WTC11 (cell line): ENCODE results near the gene CPB2. TPM values are rescaled to one million over a fixed set of nuclear protein-coding genes. Genes with fewer than 3 reads are reported as not detected.

Experiments
- ATAC-seq: fragments of 200-7000 bp; cut with Tn5 transposase; 2 replicates; pipeline ENCODE4 v1.10.0; 2021; ENCODE audit warnings: mild to moderate bottlenecking, moderate library complexity
- CTCF ChIA-PET: fragments of 300-600 bp; sonication (Branson Sonifier 250); formaldehyde crosslinking; loops from one replicate; lab custom pipeline; 2021; ENCODE audit warnings: antibody characterized with exemption; lab: Charles Lee
- POLR2A ChIA-PET: fragments of 350-600 bp; sonication (Branson Sonifier 250); formaldehyde crosslinking; loops from one replicate; lab custom pipeline; 2021; ENCODE audit warnings: antibody characterized with exemption; lab: Charles Lee
- DNase-seq: peaks from one replicate; pipeline ENCODE4 v3.0.0; 2021; ENCODE audit warnings: low spot score
- H3K27ac Mint-ChIP-seq: 2 replicates; pipeline ENCODE4 v1.8.0; 2021; ENCODE audit warnings: mixed read lengths
- H3K27me3 Mint-ChIP-seq: 2 replicates; pipeline ENCODE4 v1.8.0; 2021; ENCODE audit warnings: low read depth, mild to moderate bottlenecking, moderate library complexity, mixed read lengths
- H3K36me3 Mint-ChIP-seq: 2 replicates; pipeline ENCODE4 v1.8.0; 2021; ENCODE audit warnings: mixed read lengths
- H3K4me1 Mint-ChIP-seq: 2 replicates; pipeline ENCODE4 v1.8.0; 2022; ENCODE audit warnings: mixed read lengths
- H3K4me3 Mint-ChIP-seq: 2 replicates; pipeline ENCODE4 v1.8.0; 2021; ENCODE audit warnings: mild to moderate bottlenecking, moderate library complexity, mixed read lengths
- H3K9me3 Mint-ChIP-seq: 2 replicates; pipeline ENCODE4 v1.8.0; 2021; ENCODE audit warnings: mixed read lengths
- EMX1 ChIP-seq: fragments of 250-450 bp; sonication (Bioruptor Pico); IDR thresholded peaks from 2 replicates; pipeline ENCODE4 v1.8.0; 2021; ENCODE audit warnings: mild to moderate bottlenecking
- ERG ChIP-seq: fragments of 250-450 bp; sonication (Bioruptor Pico); IDR thresholded peaks from 2 replicates; pipeline ENCODE4 v1.8.0; 2021; ENCODE audit warnings: mild to moderate bottlenecking
- FOXJ3 ChIP-seq: sonication (generic); formaldehyde crosslinking; IDR thresholded peaks from 2 replicates; pipeline ENCODE4 v1.9.0; 2021; ENCODE audit warnings: missing genetic modification reagents, mild to moderate bottlenecking, borderline replicate concordance
- FOXK1 ChIP-seq: sonication (generic); formaldehyde crosslinking; IDR thresholded peaks from 2 replicates; pipeline ENCODE4 v1.8.0; 2022; ENCODE audit warnings: mild to moderate bottlenecking, moderate library complexity, missing genetic modification reagents
- NR3C1 ChIP-seq: sonication (generic); formaldehyde crosslinking; conservative IDR thresholded peaks from 2 replicates; pipeline ENCODE4 v1.8.1; 2023; ENCODE audit warnings: low read depth, mild to moderate bottlenecking, missing genetic modification reagents
- SMAD4 ChIP-seq: sonication (generic); formaldehyde crosslinking; IDR thresholded peaks from 2 replicates; pipeline ENCODE4 v1.8.0; 2022; ENCODE audit warnings: mild to moderate bottlenecking, missing genetic modification reagents
- SOX15 ChIP-seq: fragments of 250-450 bp; sonication (Bioruptor Pico); IDR thresholded peaks from 2 replicates; pipeline ENCODE4 v1.9.0; 2021; ENCODE audit warnings: mild to moderate bottlenecking
- ZMAT4 ChIP-seq: fragments of 250-450 bp; sonication (Bioruptor Pico); IDR thresholded peaks from 2 replicates; pipeline ENCODE4 v1.9.0; 2021; ENCODE audit warnings: mild to moderate bottlenecking
- ZNF121 ChIP-seq: sonication (generic); formaldehyde crosslinking; IDR thresholded peaks from 2 replicates; pipeline ENCODE4 v1.8.0; 2023; ENCODE audit warnings: missing genetic modification reagents
- ZNF219 ChIP-seq: sonication (generic); formaldehyde crosslinking; IDR thresholded peaks from 2 replicates; pipeline ENCODE4 v1.8.0; 2023; ENCODE audit warnings: missing genetic modification reagents, mild to moderate bottlenecking, borderline replicate concordance
- ZNF263 ChIP-seq: sonication (generic); formaldehyde crosslinking; IDR thresholded peaks from 2 replicates; pipeline ENCODE4 v1.8.1; 2022; ENCODE audit warnings: low read depth, mild to moderate bottlenecking, moderate library complexity, missing genetic modification reagents
- ZNF416 ChIP-seq: fragments of 250-450 bp; sonication (Bioruptor Pico); IDR thresholded peaks from 2 replicates; pipeline ENCODE4 v1.9.0; 2021; ENCODE audit warnings: mild to moderate bottlenecking, inconsistent platforms
- ZNF423 ChIP-seq: fragments of 250-450 bp; sonication (Bioruptor Pico); IDR thresholded peaks from 2 replicates; pipeline ENCODE4 v2.1.2; 2022; ENCODE audit warnings: mild to moderate bottlenecking, moderate library complexity
- total RNA-seq: library from RNA; stranded (reverse); gene quantifications from 3 replicates; pipeline ENCODE4 v1.2.3, GENCODE V29; 2021
- TF ChIP-seq, protein P1 (sequence below): sonication (generic); formaldehyde crosslinking; IDR thresholded peaks from 2 replicates; pipeline ENCODE4 v1.8.1; 2022; ENCODE audit warnings: mild to moderate bottlenecking, missing genetic modification reagents, moderate library complexity, borderline replicate concordance
- TF ChIP-seq, protein P2 (sequence below): sonication (generic); formaldehyde crosslinking; IDR thresholded peaks from 2 replicates; pipeline ENCODE4 v1.8.1; 2022; ENCODE audit warnings: low read depth, mild to moderate bottlenecking, moderate library complexity, missing genetic modification reagents, borderline replicate concordance
- TF ChIP-seq, protein P3 (sequence below): sonication (generic); formaldehyde crosslinking; IDR thresholded peaks from 2 replicates; pipeline ENCODE4 v1.8.0; 2022; ENCODE audit warnings: missing genetic modification reagents
- TF ChIP-seq, protein P4 (sequence below): sonication (generic); formaldehyde crosslinking; IDR thresholded peaks from 2 replicates; pipeline ENCODE4 v1.8.1; 2023; ENCODE audit warnings: mild to moderate bottlenecking, missing genetic modification reagents
- TF ChIP-seq, protein P5 (sequence below): sonication (generic); formaldehyde crosslinking; IDR thresholded peaks from 2 replicates; pipeline ENCODE4 v1.8.1; 2023; ENCODE audit warnings: mild to moderate bottlenecking, missing genetic modification reagents, borderline replicate concordance
- TF ChIP-seq, protein P6 (sequence below): sonication (generic); formaldehyde crosslinking; IDR thresholded peaks from 2 replicates; pipeline ENCODE4 v1.8.0; 2022; ENCODE audit warnings: mild to moderate bottlenecking, missing genetic modification reagents

The CPB2 gene
- total RNA-seq, 1 experiment from 2014 or later = 0.33 TPM

DNA sequence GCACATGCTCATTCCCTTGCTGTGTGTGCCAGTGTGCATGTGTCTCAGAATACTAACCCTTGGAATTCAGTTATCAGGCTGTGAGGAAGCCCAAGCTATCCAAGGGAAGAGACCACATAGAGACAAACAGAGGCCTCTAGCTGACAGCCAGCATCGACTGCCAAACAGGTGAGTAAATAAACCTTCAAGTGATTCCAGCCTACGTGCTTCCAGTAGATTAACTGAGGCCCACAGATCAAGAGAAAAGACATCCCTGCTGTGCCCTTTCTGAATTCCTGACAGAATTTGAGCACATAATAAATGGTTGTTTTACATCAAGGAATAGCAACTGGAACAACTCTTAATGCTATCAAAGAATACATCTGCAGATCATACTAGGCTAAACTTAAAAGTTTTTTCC lies 69.8 kb downstream of the CPB2 start (continued):
- TF ChIP-seq, protein P1, sequence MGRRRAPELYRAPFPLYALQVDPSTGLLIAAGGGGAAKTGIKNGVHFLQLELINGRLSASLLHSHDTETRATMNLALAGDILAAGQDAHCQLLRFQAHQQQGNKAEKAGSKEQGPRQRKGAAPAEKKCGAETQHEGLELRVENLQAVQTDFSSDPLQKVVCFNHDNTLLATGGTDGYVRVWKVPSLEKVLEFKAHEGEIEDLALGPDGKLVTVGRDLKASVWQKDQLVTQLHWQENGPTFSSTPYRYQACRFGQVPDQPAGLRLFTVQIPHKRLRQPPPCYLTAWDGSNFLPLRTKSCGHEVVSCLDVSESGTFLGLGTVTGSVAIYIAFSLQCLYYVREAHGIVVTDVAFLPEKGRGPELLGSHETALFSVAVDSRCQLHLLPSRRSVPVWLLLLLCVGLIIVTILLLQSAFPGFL = no peak
- TF ChIP-seq, protein P2, sequence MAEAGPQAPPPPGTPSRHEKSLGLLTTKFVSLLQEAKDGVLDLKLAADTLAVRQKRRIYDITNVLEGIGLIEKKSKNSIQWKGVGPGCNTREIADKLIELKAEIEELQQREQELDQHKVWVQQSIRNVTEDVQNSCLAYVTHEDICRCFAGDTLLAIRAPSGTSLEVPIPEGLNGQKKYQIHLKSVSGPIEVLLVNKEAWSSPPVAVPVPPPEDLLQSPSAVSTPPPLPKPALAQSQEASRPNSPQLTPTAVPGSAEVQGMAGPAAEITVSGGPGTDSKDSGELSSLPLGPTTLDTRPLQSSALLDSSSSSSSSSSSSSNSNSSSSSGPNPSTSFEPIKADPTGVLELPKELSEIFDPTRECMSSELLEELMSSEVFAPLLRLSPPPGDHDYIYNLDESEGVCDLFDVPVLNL = no peak

- TF ChIP-seq EMX1 (CRISPR knock-in tag) = no peak
- TF ChIP-seq, protein P3, sequence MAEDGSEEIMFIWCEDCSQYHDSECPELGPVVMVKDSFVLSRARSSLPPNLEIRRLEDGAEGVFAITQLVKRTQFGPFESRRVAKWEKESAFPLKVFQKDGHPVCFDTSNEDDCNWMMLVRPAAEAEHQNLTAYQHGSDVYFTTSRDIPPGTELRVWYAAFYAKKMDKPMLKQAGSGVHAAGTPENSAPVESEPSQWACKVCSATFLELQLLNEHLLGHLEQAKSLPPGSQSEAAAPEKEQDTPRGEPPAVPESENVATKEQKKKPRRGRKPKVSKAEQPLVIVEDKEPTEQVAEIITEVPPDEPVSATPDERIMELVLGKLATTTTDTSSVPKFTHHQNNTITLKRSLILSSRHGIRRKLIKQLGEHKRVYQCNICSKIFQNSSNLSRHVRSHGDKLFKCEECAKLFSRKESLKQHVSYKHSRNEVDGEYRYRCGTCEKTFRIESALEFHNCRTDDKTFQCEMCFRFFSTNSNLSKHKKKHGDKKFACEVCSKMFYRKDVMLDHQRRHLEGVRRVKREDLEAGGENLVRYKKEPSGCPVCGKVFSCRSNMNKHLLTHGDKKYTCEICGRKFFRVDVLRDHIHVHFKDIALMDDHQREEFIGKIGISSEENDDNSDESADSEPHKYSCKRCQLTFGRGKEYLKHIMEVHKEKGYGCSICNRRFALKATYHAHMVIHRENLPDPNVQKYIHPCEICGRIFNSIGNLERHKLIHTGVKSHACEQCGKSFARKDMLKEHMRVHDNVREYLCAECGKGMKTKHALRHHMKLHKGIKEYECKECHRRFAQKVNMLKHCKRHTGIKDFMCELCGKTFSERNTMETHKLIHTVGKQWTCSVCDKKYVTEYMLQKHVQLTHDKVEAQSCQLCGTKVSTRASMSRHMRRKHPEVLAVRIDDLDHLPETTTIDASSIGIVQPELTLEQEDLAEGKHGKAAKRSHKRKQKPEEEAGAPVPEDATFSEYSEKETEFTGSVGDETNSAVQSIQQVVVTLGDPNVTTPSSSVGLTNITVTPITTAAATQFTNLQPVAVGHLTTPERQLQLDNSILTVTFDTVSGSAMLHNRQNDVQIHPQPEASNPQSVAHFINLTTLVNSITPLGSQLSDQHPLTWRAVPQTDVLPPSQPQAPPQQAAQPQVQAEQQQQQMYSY = no peak
- TF ChIP-seq SOX15 (CRISPR knock-in tag) = no peak
- TF ChIP-seq NR3C1 = no peak
- no peak for TF ChIP-seq SMAD4 (CRISPR knock-in tag)
- TF ChIP-seq FOXJ3 (CRISPR knock-in tag) = no peak
- TF ChIP-seq, all 79 proteins: peak for 0
- Mint-ChIP-seq H3K4me3 (no peak overlapping the region), H3K27me3 (no peaks in the 10 kb centered on the region), H3K4me1 (no peaks in the 10 kb centered on the region), H3K36me3 (peaks cover 39% of the 10 kb centered on the region), H3K27ac (no peak overlapping the region), H3K9me3 (peaks cover 21% of the 10 kb centered on the region)
- ChIA-PET POLR2A (no interaction called here), CTCF (no interaction called here)
- DNase-seq = no peak
- no peak for ATAC-seq
Measured at GRCh38 chr13:46032341-46032740, 72.5 kb downstream of the CPB2 start.

DNA sequence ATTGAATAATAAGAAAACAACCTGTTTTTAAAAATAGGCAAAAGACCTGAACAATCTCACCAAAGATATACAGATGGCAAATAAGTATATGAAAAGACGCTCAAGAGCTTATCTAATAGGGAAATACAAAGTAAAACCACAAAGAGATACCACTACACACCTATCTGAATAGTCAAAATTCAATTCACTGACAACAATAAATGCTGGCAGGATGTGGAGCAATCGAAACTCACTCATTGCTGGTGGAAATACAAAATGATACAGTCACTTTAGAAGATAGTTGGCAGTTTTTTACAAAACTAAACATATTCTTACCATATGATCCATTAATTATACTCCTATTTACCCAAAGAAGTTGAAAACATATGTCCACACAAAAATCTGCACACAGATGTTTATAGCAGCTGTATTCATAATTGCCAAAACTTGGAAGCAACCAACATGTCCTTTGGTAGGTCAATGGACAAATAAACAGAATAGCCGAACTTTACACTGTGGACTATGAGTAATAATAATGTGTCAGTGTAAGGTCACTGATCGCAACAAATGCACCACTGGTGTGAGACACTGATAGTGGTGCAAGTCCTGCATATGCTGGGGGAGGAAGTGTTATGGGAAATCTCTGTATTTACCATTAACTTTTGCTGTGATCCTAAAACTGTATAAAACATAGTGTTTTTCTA lies 73.1 kb downstream of the CPB2 start:
- no peak for DNase-seq
- Mint-ChIP-seq H3K36me3 (peaks cover 34% of the 10 kb centered on the region), H3K9me3 (peaks cover 21% of the 10 kb centered on the region), H3K27ac (no peak overlapping the region), H3K27me3 (no peaks in the 10 kb centered on the region), H3K4me3 (no peak overlapping the region), H3K4me1 (no peaks in the 10 kb centered on the region)
- CTCF ChIA-PET = no interaction called here
- POLR2A ChIA-PET = no interaction called here
- no peak for ATAC-seq
- no peak for TF ChIP-seq ZNF121 (CRISPR knock-in tag)
- no peak for TF ChIP-seq FOXK1
- no peak for TF ChIP-seq ZNF263 (CRISPR knock-in tag)
- no peak for TF ChIP-seq ZMAT4 (CRISPR knock-in tag)
- TF ChIP-seq, protein P4, sequence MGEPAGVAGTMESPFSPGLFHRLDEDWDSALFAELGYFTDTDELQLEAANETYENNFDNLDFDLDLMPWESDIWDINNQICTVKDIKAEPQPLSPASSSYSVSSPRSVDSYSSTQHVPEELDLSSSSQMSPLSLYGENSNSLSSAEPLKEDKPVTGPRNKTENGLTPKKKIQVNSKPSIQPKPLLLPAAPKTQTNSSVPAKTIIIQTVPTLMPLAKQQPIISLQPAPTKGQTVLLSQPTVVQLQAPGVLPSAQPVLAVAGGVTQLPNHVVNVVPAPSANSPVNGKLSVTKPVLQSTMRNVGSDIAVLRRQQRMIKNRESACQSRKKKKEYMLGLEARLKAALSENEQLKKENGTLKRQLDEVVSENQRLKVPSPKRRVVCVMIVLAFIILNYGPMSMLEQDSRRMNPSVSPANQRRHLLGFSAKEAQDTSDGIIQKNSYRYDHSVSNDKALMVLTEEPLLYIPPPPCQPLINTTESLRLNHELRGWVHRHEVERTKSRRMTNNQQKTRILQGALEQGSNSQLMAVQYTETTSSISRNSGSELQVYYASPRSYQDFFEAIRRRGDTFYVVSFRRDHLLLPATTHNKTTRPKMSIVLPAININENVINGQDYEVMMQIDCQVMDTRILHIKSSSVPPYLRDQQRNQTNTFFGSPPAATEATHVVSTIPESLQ = no peak
- no peak for TF ChIP-seq ZNF423
- no peak for TF ChIP-seq ERG
- no peak for TF ChIP-seq ZNF416
- TF ChIP-seq, protein P5, sequence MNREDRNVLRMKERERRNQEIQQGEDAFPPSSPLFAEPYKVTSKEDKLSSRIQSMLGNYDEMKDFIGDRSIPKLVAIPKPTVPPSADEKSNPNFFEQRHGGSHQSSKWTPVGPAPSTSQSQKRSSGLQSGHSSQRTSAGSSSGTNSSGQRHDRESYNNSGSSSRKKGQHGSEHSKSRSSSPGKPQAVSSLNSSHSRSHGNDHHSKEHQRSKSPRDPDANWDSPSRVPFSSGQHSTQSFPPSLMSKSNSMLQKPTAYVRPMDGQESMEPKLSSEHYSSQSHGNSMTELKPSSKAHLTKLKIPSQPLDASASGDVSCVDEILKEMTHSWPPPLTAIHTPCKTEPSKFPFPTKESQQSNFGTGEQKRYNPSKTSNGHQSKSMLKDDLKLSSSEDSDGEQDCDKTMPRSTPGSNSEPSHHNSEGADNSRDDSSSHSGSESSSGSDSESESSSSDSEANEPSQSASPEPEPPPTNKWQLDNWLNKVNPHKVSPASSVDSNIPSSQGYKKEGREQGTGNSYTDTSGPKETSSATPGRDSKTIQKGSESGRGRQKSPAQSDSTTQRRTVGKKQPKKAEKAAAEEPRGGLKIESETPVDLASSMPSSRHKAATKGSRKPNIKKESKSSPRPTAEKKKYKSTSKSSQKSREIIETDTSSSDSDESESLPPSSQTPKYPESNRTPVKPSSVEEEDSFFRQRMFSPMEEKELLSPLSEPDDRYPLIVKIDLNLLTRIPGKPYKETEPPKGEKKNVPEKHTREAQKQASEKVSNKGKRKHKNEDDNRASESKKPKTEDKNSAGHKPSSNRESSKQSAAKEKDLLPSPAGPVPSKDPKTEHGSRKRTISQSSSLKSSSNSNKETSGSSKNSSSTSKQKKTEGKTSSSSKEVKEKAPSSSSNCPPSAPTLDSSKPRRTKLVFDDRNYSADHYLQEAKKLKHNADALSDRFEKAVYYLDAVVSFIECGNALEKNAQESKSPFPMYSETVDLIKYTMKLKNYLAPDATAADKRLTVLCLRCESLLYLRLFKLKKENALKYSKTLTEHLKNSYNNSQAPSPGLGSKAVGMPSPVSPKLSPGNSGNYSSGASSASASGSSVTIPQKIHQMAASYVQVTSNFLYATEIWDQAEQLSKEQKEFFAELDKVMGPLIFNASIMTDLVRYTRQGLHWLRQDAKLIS (CRISPR knock-in tag) = no peak
- no peak for TF ChIP-seq ZNF219
- no peak for TF ChIP-seq SMAD4 (CRISPR knock-in tag)
- TF ChIP-seq, protein P6, sequence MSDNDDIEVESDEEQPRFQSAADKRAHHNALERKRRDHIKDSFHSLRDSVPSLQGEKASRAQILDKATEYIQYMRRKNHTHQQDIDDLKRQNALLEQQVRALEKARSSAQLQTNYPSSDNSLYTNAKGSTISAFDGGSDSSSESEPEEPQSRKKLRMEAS (CRISPR knock-in tag) = no peak
